ENCODE measurements around the gene EPHA3.

DNA sequence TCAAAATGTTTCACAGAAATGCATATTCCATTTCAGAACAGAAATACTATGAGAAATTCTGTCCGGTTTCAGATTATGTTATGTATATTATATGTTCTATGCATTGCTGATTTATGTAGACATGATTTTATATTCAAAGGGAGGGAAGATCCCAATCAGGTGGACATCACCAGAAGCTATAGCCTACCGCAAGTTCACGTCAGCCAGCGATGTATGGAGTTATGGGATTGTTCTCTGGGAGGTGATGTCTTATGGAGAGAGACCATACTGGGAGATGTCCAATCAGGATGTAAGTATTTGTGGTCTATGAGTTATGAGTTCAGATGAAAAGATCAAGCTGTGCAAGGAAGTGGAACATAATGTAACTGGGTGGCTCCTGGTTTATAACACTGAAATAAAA, 341.7 kb downstream of the EPHA3 start:
- no peak for TF ChIP-seq POLR2AphosphoS5 (IDR thresholded peaks at IDR 0.05)
- TF ChIP-seq, protein P1, sequence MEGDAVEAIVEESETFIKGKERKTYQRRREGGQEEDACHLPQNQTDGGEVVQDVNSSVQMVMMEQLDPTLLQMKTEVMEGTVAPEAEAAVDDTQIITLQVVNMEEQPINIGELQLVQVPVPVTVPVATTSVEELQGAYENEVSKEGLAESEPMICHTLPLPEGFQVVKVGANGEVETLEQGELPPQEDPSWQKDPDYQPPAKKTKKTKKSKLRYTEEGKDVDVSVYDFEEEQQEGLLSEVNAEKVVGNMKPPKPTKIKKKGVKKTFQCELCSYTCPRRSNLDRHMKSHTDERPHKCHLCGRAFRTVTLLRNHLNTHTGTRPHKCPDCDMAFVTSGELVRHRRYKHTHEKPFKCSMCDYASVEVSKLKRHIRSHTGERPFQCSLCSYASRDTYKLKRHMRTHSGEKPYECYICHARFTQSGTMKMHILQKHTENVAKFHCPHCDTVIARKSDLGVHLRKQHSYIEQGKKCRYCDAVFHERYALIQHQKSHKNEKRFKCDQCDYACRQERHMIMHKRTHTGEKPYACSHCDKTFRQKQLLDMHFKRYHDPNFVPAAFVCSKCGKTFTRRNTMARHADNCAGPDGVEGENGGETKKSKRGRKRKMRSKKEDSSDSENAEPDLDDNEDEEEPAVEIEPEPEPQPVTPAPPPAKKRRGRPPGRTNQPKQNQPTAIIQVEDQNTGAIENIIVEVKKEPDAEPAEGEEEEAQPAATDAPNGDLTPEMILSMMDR (IDR thresholded peaks at IDR 0.05; ENCODE audit: poor library complexity, severe bottlenecking), result no peak
- no peak for TF ChIP-seq EZH2 (IDR thresholded peaks at IDR 0.05; ENCODE audit: borderline replicate concordance, insufficient read depth, low read length, poor library complexity, severe bottlenecking)
- no peak for TF ChIP-seq SMC3 (conservative IDR thresholded peaks at IDR 0.05; ENCODE audit: poor library complexity)
- TF ChIP-seq, protein P2, sequence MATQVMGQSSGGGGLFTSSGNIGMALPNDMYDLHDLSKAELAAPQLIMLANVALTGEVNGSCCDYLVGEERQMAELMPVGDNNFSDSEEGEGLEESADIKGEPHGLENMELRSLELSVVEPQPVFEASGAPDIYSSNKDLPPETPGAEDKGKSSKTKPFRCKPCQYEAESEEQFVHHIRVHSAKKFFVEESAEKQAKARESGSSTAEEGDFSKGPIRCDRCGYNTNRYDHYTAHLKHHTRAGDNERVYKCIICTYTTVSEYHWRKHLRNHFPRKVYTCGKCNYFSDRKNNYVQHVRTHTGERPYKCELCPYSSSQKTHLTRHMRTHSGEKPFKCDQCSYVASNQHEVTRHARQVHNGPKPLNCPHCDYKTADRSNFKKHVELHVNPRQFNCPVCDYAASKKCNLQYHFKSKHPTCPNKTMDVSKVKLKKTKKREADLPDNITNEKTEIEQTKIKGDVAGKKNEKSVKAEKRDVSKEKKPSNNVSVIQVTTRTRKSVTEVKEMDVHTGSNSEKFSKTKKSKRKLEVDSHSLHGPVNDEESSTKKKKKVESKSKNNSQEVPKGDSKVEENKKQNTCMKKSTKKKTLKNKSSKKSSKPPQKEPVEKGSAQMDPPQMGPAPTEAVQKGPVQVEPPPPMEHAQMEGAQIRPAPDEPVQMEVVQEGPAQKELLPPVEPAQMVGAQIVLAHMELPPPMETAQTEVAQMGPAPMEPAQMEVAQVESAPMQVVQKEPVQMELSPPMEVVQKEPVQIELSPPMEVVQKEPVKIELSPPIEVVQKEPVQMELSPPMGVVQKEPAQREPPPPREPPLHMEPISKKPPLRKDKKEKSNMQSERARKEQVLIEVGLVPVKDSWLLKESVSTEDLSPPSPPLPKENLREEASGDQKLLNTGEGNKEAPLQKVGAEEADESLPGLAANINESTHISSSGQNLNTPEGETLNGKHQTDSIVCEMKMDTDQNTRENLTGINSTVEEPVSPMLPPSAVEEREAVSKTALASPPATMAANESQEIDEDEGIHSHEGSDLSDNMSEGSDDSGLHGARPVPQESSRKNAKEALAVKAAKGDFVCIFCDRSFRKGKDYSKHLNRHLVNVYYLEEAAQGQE (IDR thresholded peaks at IDR 0.05; ENCODE audit: borderline replicate concordance), result no peak
- no peak for TF ChIP-seq EP300 (conservative IDR thresholded peaks at IDR 0.05; ENCODE audit: poor library complexity, severe bottlenecking)
- no peak for TF ChIP-seq RAD21 (conservative IDR thresholded peaks at IDR 0.05)
- no peak for TF ChIP-seq MXI1 (conservative IDR thresholded peaks at IDR 0.05; ENCODE audit: poor library complexity, severe bottlenecking)
- no peak for TF ChIP-seq TAF1 (IDR thresholded peaks at IDR 0.05; ENCODE audit: low read depth)
